ENCODE data around the gene CRABP2.

CRABP2 gene

GRCh38 chr1:156707417-156708217 is 2.2 kb upstream of the CRABP2 start:
- DNase-seq: peak; percentile 87

DNA sequence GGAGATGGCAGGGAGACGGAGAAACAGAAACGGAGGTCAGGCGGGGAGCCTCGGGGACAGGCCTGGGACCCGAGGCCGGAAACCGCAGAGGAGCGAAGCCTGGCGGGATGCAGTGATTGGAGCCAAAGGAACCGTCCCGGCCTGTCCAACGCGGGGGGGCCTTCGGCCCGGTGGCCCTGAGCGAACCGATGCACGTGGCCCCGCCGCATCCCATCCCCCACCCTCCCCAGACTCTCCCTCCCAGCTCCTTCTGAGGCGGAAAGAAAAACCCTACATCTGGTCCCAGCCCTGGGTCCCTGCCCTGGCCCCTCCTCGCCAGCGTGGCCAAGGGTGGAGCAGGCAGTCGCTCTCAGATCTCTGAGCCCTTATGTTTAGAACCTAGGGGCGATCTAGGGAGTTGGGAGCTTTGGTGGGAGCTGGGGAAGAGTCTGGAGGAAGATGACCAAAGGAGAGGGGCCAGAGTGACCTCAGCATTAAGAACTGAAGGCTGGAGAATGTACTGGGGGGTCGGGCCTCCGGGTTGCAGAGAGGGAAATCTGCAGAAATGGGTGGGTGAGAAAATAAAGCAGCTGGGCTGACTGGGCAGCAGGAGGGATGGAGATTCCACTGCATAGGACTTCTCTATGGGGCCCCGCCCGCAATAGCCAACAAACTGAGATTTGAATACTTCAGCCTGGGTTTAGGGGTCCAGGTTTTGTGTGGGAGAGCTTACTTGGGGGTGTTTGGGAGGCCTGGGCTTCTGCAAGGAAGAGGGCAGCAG is 1.5 kb upstream of the CRABP2 start:
- DNase-seq: peak; percentile 87

DNA sequence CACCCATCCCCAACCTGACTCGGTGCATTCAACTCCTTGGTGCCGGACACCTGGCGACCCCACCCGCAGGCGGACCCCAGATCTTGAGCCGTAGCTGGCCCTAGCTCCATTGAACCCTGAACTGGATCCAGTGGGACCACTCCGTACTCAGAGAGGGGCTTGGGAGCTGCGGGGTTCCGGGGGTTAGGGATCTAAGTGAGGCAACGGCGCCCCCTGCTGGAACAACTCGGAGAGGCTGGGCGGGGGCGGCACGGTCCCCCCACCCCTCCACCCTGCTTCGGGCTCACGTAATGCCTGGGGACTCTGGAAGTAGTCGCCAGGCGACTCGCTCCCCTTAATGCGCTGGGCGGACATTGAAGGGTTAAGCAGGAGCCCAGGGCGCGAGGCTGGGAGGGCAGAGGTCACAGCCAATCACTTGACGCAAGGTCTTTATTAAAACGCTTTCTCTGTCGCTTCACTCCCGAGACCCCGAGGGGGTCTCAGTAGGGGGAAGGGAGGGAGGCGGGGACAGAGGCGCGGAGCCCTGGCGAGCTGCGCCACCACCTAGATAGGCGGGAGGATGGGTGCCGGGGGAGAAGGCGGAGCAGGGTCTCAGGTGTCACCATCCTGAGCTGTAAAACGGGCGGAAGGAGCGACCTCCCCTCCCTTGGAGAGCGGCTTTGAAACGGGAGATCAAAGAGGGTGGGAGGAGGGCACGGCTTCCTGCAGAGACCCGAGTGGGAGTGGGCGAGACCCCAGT is 704 bp upstream of the CRABP2 start:
- peak; percentile 72 for DNase-seq

DNA sequence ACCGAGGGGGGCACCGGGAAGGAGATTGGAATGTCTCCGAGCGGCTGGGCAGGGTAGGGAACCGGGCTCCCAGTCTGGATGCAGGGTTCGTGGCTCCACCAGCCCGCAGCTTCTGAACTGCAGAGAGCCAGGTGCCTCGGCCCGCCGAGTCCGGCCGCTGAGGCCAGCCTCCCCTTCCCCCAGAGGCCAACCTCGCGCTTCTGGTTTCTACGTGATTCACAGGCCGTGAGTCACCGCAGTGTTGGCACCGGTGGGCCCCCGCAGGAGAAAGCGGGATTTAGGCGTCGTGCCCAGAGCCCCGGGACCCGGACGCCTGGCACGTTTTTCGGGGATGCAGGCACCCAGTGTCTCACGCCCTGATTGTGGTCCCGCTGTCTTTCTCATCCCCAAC is 458 bp downstream of the CRABP2 start:
- DNase-seq: peak; percentile 73

- no peak for DNase-seq
Observed at GRCh38 chr1:156704166-156704711, 1.1 kb downstream of the CRABP2 start.

- DNase-seq: peak; percentile 46
Observed at GRCh38 chr1:156703741-156704140, 1.6 kb downstream of the CRABP2 start.

GRCh38 chr1:156703336-156703735 is 2.0 kb downstream of the CRABP2 start:
- DNase-seq: no peak

DNA sequence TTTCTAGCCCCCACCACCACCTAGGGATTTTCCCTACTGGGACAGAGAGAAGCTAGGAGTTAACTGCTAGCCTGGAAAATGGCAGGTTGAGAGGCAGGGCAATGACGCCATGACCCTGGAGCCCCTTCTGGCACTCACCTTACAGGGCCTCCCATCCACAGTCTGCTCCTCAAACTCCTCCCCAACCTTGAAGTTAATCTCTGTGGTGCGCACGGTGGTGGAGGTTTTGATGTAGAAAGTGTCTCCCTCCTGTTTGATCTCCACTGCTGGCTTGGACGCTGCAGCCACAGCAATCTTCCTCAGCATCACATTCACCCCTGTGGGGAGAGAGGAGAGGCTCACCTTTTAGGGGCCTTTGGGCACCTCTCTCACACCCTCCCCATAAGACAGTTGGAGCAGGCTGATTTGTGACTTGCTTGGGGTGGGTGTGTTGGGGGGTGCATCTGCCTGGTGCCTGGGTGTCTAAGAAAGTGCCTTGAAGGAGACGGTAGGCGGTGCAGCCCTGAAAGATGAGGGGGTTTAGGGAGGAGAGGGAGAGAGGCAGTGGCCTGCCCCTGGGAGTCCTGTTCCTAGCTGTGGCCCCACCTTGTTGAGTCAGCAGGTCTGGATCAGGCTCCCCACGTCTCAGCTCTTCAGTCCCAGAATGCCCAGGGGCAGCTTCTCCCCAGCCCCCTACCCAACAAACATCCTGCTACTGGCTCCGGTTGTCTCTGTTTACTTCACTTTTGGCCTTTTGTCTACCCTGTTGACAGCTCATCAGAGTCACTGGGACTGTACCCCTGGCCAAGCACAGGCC is 4.4 kb downstream of the CRABP2 start:
- no peak for DNase-seq

GRCh38 chr1:156698995-156699394 is 6.4 kb downstream of the CRABP2 start:
- no peak for DNase-seq

- no peak for DNase-seq
Observed at GRCh38 chr1:156697481-156697880, 7.9 kb downstream of the CRABP2 start.

DNA sequence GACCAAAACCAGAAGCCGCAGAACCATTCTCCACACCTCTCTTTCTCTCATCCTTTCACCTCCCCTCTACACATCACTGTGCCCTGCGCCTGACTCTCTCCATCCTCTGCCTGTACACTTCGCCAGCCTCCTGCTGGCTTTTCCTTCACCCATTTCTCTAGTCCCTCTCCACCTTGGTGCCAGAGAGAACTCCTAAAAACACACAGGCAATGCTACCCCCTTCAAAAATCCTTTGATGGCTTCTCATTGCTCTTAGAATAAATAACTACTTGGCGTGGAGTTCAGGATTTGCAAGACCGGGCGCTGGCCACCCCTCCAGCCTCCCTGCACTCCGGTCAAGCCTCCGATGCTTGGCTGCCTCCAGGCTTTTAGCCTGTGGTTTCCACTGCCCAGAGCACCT is 8.6 kb downstream of the CRABP2 start:
- DNase-seq: no peak

DNA sequence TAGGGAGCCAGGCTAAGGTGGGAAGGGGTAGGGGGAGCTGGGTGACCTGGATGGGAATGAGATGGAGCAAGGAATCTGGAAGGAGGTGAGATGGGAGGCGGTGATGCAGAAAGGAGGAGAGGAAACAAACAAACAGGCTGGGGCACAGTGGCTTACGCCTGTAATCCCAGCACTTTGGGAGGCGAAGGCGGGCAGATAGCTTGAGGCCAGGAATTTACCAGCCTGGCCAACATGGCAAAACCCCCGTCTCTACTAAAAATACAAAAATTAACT is 10.8 kb downstream of the CRABP2 start:
- DNase-seq: no peak

DNA sequence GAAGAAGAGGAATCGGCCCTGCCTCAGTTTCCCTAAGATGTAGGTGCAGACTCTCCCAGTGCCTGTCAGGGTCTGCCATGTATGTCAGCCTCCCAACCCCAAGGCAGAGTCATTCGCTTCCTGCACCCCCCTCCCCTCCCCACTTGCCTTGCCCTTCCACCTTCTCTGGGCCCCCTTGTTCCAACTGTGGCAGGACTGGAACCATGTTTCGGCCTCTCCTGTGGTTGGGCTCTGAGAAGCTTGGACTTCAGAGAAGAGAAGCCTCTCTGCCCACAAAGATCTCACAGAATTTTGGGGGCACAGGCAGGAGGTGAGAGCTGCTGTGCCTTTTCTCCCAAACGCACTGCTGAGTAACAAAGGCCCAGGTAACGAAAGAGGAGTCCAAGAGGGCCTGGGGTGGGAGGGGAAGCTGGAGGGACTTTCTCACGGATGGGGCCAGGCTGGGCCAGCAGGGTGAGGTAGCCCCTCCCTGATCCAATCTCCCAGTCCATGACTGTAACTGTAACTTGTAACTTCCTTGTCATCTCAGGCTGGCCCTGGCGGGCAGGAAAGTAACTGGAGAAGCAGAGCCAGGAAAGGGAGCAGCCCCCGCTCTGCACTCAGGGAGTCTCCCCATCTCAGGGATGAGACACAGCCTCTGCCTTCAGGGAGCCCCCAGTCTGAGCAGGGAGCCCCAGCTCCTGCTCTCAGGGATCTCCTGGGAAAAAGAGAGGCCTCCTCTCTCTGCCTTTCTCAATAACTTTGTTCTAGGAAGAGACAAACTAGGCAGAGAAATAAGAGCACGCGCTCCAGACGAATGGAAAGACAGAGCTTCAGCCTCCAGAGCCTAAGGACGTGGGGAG is 11.3 kb downstream of the CRABP2 start:
- no peak for DNase-seq

DNA sequence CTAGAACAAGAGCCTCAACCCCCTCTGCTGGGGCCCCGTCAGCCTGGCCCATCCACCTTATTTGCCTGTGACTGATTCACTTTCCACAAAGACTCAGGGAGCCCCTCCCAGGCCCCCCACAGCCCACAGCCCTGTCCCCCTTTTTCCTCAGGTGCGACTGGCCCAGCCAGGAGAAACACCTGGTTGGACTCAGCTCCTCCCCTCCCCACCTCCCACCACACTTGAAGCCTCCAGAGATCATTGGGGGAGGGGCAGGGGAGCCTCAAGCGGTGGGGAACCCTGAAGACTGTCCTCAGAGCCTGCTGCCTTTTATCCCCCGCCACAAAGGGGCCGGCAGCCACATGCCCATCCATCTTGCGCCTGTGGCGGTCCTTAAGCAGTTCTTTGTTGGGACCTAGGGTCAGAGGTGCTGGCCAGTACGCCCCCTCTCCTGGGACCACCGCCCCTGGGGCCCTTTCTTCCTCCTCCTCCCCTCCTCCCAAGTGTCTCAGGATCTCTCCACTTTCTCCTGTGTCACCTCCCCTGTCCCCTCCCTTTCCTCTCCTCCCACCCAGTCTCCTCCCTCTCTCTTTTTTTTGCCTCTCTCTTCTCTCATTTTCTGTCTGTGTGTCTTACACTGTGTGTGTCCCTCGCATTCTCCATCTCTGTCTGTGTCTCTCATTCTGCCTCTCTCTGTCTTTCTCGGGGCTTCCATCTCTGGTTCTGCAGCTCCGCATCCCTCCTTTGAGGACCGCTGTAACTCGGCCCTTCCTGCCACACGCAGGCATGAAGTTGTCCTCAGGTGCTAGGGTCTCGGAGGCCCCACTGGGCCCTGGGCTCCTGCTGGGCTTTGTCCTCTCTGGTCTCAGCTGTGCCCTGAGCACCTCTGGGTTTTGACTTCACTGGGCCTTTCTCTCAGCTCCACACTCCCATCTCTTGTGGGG is 12.2 kb downstream of the CRABP2 start:
- DNase-seq: peak; percentile 70

DNA sequence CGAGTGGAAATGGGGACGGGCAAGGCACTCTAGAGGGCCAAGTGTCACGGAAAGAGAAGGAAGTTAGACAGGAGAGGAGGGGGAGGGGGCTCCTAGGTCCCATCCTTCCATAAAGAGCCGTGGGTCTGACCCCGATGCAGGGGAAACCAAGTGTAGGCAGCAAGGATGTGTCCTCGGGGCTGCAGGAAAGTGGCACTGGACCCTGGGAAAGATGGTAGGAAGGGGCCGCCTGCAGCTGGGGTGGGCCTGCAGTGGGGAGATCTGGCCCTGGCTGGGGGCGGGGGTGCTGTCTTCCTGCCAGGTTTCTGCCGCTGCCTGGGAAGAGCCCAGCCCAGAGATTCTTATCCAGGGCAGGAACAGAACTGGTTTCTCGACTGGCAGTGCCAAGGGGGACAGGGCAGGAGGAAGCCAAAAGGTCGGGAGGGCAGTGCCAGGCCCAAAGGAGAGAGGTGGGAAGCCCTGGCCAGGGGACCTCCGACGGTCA is 12.9 kb downstream of the CRABP2 start:
- DNase-seq: no peak

DNA sequence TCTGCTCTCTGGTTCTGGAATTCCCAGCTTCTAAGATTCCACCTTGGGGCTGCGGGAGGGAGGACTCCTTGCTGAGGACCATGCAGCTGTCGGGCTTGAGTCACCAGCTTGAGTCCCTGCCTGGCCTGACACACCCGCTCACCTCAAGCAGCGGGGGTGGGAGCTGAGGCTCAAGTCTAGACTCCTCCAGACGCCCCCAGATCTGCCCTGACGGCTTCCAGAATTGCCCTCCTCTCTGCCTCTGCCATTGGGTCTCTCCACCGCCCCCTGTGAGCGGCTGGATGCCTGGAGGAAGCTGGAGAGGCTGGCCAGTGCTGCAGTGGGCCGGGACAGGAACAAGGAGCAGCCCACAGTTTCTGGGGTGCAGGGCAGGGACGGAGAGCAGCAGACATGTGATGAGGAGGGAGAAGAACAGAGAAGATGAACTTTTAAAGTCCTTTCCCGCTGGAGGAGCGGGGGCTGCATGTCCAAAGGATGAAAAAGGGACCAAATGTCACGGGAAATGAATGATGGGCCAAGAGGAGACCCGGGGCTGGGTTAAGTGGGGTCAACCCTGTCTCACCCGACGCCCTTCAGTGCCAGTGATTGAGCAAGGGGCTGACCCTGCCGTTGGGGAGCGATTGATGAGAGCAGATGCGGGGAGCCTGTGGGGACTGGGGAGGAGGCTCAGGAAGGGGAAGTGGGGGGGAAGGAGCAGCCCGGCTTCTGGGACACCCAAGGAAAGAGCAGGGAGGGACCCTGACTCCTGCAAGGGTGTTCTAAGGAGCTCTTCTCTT is 13.5 kb downstream of the CRABP2 start:
- peak; percentile 60 for DNase-seq

GRCh38 chr1:156691191-156691590 is 14.2 kb downstream of the CRABP2 start:
- no peak for DNase-seq

GRCh38 chr1:156690675-156691036 is 14.7 kb downstream of the CRABP2 start:
- no peak for DNase-seq

DNA sequence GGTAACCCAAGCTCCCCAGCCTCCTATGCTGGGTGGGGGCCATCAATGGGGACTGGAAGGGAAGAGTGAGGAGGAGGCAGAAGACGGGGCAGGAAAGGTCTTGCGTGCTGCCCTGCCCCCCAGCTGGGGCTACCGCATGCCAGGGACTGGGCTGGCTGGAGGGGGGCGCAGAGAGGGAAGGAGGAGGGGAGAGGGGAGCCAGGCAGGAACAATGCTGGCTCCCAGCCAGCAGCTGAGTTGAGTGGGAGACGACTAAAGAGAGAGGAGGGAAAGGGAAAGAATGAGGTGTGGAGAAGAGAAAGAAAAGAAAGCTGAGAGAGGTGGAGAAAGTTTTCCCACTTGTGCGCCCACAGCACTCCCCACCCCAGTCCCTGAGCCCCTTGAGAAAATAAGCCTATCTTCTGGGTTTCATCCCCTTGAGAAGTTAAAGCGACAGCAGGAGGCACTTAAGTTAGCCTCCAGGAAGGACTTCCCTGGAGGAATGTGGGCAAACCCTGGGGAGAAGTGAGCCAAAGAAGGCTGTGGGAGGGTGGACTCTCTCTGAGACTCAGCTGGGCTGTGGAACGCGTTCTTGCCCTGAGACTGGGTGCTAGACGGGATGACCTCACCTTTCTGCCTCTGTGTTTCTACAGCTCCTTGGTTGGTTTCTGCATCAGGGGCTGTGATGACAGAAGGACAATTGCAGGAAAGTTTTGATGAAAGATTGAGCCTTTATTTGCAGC is 15.3 kb downstream of the CRABP2 start:
- peak; percentile 41 for DNase-seq
